Measurements from ENCODE around the gene ASF1B. TPM values are rescaled to one million over a fixed set of nuclear protein-coding genes. Genes with fewer than 3 reads are reported as not detected.

ASF1B gene
- total RNA-seq, 4 donors from 2014 or later: 3.2 to 25.6 (median 14.2) TPM

DNA sequence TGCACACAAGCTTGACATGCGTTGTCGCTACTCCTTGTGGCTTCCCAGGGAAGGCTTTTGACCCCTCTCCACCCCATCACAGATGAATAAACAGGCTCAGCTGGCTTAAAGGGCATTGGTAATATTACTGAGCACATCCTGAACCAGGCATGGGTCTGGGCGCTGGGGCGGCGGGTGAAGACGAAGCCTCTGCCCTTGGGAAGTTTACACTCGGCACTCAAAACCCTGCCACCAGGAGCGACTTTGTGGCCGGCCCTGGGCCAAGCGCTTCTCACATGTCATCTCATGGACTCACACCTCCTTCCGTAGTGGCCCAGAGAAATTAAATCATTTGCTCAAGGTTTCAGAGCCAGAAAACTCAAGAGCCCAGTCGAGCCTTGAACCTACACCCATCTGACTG lies 32.6 kb upstream of the ASF1B start:
- Histone ChIP-seq H3K36me3 (peaks cover 0 to 53% (median 6%) of the 10 kb centered on the region in 3 donors), H3K9me3 (no peaks in the 10 kb centered on the region), H3K4me1 (peaks cover 0 to 25% (median 3%) of the 10 kb centered on the region in 3 donors), H3K4me3 (no peak overlapping the region), H3K27ac (no peak overlapping the region), H3K27me3 (no peaks in the 10 kb centered on the region)
- TF ChIP-seq, protein P1, sequence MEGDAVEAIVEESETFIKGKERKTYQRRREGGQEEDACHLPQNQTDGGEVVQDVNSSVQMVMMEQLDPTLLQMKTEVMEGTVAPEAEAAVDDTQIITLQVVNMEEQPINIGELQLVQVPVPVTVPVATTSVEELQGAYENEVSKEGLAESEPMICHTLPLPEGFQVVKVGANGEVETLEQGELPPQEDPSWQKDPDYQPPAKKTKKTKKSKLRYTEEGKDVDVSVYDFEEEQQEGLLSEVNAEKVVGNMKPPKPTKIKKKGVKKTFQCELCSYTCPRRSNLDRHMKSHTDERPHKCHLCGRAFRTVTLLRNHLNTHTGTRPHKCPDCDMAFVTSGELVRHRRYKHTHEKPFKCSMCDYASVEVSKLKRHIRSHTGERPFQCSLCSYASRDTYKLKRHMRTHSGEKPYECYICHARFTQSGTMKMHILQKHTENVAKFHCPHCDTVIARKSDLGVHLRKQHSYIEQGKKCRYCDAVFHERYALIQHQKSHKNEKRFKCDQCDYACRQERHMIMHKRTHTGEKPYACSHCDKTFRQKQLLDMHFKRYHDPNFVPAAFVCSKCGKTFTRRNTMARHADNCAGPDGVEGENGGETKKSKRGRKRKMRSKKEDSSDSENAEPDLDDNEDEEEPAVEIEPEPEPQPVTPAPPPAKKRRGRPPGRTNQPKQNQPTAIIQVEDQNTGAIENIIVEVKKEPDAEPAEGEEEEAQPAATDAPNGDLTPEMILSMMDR (IDR thresholded peaks at IDR 0.05): no peak
- TF ChIP-seq POLR2A (IDR thresholded peaks at IDR 0.05): no peak
- no peak for DNase-seq
- intact Hi-C loops (cut with DNase I): no loop called here
- 84% methylated on average over 12 of the region's 12 CpGs; no CpG with 5 or more reads in 1 of the 2 donors for WGBS, 2 donors

DNA sequence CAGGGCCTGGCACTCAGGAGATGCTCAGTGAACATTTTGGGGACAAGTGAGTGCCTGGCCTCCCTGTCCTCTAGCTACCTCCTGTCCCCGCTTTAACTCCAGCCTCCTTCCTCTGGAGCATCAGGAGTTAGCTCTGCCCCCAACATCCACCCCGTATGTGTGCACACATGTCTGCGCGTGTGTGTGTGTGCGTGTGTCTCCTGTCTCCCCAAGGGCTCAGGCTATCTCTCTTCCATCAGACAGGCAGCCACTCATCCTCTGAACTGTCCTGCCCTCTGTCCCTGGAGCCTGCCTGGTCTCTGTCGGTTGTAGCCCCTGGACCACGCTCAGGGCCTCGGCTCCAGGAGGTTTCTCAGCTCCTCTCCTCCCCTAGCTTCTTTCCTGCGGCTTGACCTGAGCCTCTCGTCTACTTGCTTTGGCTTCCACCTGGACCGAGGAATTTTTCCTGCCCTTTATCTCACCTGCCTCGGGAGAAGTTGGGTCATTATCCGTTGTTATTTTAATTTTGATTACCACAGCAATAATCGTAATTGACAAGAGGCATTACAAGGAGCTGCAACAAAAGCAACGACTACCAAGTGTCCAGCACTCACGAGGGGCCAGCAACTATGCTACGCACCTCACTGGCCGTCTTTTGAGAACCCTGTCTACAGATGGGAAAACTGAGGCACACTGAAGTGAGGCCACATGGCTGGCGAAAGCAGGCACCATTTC lies 32.0 kb upstream of the ASF1B start:
- Histone ChIP-seq H3K27ac (no peak overlapping the region), H3K4me3 (no peak overlapping the region), H3K36me3 (peaks cover 0 to 50% (median 6%) of the 10 kb centered on the region in 3 donors), H3K27me3 (no peaks in the 10 kb centered on the region), H3K4me1 (peaks cover 0 to 25% (median 3%) of the 10 kb centered on the region in 3 donors), H3K9me3 (no peaks in the 10 kb centered on the region)
- intact Hi-C loops (cut with DNase I): no loop called here
- no peak for TF ChIP-seq POLR2A (IDR thresholded peaks at IDR 0.05)
- TF ChIP-seq, protein P1 (IDR thresholded peaks at IDR 0.05): no peak
- DNase-seq: no peak
- 80 to 84% methylated on average over 18 to 19 of the region's 19 CpGs for WGBS, 2 donors

GRCh38 chr19:14167576-14168138 lies 31.3 kb upstream of the ASF1B start:
- Histone ChIP-seq H3K36me3 (peaks cover 0 to 50% (median 5%) of the 10 kb centered on the region in 3 donors), H3K4me3 (peak overlapping the region in 1 of 4 donors; percentile 36), H3K9me3 (no peaks in the 10 kb centered on the region), H3K27me3 (no peaks in the 10 kb centered on the region), H3K27ac (peak overlapping the region in 1 of 4 donors; percentile 35), H3K4me1 (peaks cover 0 to 25% (median 3%) of the 10 kb centered on the region in 3 donors)
- 30 to 40% methylated on average over 2 to 11 of the region's 18 CpGs for WGBS, 2 donors
- TF ChIP-seq, protein P1 (IDR thresholded peaks at IDR 0.05): no peak
- TF ChIP-seq POLR2A (IDR thresholded peaks at IDR 0.05): no peak
- no peak for DNase-seq
- intact Hi-C loops (cut with DNase I): no loop called here

DNA sequence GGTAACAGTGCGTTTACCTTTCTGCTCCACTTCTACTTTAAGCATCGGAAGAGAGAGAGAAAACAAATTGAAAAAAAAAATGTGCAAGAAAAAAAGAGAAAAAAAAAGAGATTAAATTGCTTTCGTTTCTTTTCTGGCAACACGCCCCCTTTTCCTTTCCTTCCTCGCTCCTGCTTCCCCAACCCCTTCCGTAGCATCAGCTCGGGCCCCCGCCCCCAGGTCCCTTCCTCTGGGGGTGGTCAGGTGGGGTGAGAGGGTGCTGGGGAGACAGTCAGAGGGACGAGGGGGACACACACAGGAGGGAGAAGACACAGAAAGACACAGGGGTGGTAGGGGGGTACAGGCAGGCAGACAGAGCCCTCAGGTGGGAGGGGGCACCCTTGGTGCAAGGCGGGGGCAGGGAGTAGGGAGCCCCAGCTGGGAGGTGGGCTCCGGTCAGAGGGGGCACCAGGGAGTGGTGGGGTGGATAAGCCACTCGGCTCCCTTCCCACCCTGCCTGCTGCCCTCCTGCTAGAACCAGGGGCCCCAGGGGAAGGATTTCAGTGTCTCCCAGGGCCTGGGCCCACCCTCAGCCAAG lies 30.7 kb upstream of the ASF1B start:
- Histone ChIP-seq H3K27ac (peak overlapping the region in 1 of 4 donors; percentile 35), H3K27me3 (no peaks in the 10 kb centered on the region), H3K4me1 (peaks cover 0 to 25% (median 3%) of the 10 kb centered on the region in 3 donors), H3K9me3 (no peaks in the 10 kb centered on the region), H3K36me3 (peaks cover 0 to 50% (median 0%) of the 10 kb centered on the region in 3 donors), H3K4me3 (peak overlapping the region in 1 of 4 donors; percentile 36)
- TF ChIP-seq, protein P1 (IDR thresholded peaks at IDR 0.05): no peak
- no peak for TF ChIP-seq POLR2A (IDR thresholded peaks at IDR 0.05)
- no peak for DNase-seq
- intact Hi-C loops (cut with DNase I): no loop called here
- 30 to 45% methylated on average over 7 to 11 of the region's 12 CpGs for WGBS, 2 donors
